Stimulated activated naive CD8-positive, alpha-beta T cell treated with anti-CD3 and anti-CD28 coated beads, Interleukin-15, Interleukin-2, amounts not matched to agents 100 ng/mL and 50 ng/mL, for 24 hours (primary cell): ENCODE results near the gene MFAP3.
A peak's percentile ranks its signal among the peaks of the same experiment; 100 is the strongest.
"Not testable (repeated sequence)": the region's sequence is repeated elsewhere in the genome, so short reads cannot be mapped to it uniquely, and the experiment has no call there.

Experiments
- H3K27ac Mint-ChIP-seq: one replicate; pipeline ENCODE4 v1.8.0; 2021; ENCODE audit warnings: mild to moderate bottlenecking, mixed read lengths
- H3K27me3 Mint-ChIP-seq: one replicate; pipeline ENCODE4 v1.8.0; 2021; ENCODE audit warnings: mixed read lengths
- H3K36me3 Mint-ChIP-seq: one replicate; pipeline ENCODE4 v1.8.0; 2021; ENCODE audit warnings: low read depth, mixed read lengths
- H3K4me1 Mint-ChIP-seq: one replicate; pipeline ENCODE4 v1.8.0; 2021; ENCODE audit warnings: low read depth, mixed read lengths
- H3K4me3 Mint-ChIP-seq: one replicate; pipeline ENCODE4 v1.8.0; 2021; ENCODE audit warnings: mild to moderate bottlenecking, mixed read lengths
- H3K9me3 Mint-ChIP-seq: one replicate; pipeline ENCODE4 v1.8.0; 2021; ENCODE audit warnings: mixed read lengths

Gene MFAP3

GRCh38 chr5:154038707-154039457 is at the start of gene MFAP3, which contains the start of gene FAM114A2:
MFAP3 (plus strand) TSS chr5:154038967; CDS start chr5:154049723, 10,756 bp downstream.
FAM114A2 (minus strand) TSS chr5:154038910; CDS start chr5:154034953, 3,957 bp downstream.
- H3K27ac Mint-ChIP-seq = peak within 1 kb of the TSS; percentile 94

DNA sequence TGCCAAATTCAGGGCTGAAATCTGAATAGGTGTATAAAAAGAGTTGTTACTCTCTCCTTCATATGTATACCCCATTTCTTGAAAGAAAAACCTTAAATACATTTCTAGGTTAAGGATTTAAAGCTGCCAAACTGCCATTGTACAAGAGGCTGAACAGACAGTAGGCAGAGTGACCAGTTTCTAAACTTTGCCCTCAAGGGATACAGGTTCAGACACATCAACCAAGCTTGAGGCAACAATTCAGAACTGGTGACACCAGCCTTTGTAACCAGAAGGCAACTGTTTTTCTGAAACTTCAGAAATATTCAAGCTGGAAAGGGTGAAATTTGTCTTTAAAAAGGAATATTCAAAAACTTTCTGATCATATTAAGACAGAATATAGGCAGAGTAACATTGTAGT is 47.6 kb upstream of the MFAP3 start:
- Mint-ChIP-seq H3K27me3 (no peaks in the 10 kb centered on the region), H3K27ac (no peak overlapping the region), H3K4me3 (no peak overlapping the region), H3K36me3 (peaks cover 22% of the 10 kb centered on the region), H3K9me3 (no peaks in the 10 kb centered on the region), H3K4me1 (no peaks in the 10 kb centered on the region)

More at GRCh38 chr5:154038707-154039457, at the start of gene MFAP3, which contains the start of gene FAM114A2:
- Mint-ChIP-seq H3K4me3 (peak within 1 kb of the TSS; percentile 95), H3K9me3 (no peaks in the 10 kb centered on the region), H3K27me3 (no peaks in the 10 kb centered on the region), H3K36me3 (peaks cover 13% of the 10 kb centered on the region), H3K4me1 (peaks cover 73% of the 10 kb centered on the region)

- H3K9me3 Mint-ChIP-seq = no peaks in the 10 kb centered on the region
- H3K36me3 Mint-ChIP-seq = peaks cover 56% of the 10 kb centered on the region
- no peaks in the 10 kb centered on the region for H3K4me1 Mint-ChIP-seq
- H3K27me3 Mint-ChIP-seq = no peaks in the 10 kb centered on the region
- H3K4me3 Mint-ChIP-seq = no peak overlapping the region
- H3K27ac Mint-ChIP-seq = no peak overlapping the region
Measured at GRCh38 chr5:153998010-153998409, 40.8 kb upstream of the MFAP3 start.

DNA sequence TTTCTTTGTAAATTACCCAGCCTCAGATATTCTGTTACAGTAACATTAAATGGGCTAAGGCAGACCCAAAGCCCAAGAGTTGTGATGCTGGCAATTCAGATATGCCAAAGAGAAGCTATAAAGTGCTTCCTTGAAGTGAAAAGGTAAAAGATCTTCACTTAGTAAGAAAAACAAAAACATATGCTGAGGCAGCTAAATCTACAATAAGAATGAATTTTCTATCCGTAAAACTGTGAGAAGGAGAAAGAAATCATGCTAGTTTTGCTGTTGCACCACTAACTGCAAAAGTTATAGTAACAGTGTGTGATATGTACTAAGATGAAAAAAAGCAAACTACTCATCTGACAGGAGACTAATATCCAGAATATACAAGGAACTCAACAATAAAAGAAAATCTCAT is 40.0 kb upstream of the MFAP3 start:
- Mint-ChIP-seq H3K27ac (no peak overlapping the region), H3K9me3 (no peaks in the 10 kb centered on the region), H3K27me3 (no peaks in the 10 kb centered on the region), H3K4me1 (no peaks in the 10 kb centered on the region), H3K4me3 (no peak overlapping the region), H3K36me3 (peaks cover 52% of the 10 kb centered on the region)

GRCh38 chr5:153999995-154000394 is 38.8 kb upstream of the MFAP3 start:
- Mint-ChIP-seq H3K27me3 (no peaks in the 10 kb centered on the region), H3K4me1 (no peaks in the 10 kb centered on the region), H3K4me3 (no peak overlapping the region), H3K9me3 (no peaks in the 10 kb centered on the region), H3K27ac (no peak overlapping the region), H3K36me3 (peaks cover 52% of the 10 kb centered on the region)

GRCh38 chr5:154000703-154001102 is 38.1 kb upstream of the MFAP3 start:
- Mint-ChIP-seq H3K9me3 (no peaks in the 10 kb centered on the region), H3K4me1 (no peaks in the 10 kb centered on the region), H3K27ac (no peak overlapping the region), H3K27me3 (no peaks in the 10 kb centered on the region), H3K4me3 (no peak overlapping the region), H3K36me3 (peaks cover 50% of the 10 kb centered on the region)

DNA sequence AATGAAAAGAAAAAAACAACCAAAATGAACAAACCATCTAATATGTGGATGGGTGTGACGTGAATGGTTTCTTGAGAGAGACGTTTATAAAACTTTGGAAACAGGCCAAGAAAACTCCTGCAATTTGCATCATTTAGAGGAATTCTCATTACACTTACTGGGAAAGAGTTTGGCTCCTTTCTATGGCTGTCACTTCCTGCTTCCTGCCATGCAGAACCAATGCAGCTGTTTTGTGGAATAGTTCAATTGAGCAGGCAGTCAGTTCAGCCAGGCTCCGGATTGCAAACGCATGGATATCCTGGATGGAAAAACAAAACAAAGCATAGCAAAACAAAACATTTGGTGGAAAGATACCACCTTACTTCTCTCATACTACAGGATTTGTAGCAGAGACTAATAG is 36.7 kb upstream of the MFAP3 start:
- no peak overlapping the region for H3K27ac Mint-ChIP-seq
- H3K9me3 Mint-ChIP-seq = no peaks in the 10 kb centered on the region
- no peaks in the 10 kb centered on the region for H3K27me3 Mint-ChIP-seq
- no peaks in the 10 kb centered on the region for H3K4me1 Mint-ChIP-seq
- no peak overlapping the region for H3K4me3 Mint-ChIP-seq
- peaks cover 47% of the 10 kb centered on the region for H3K36me3 Mint-ChIP-seq

DNA sequence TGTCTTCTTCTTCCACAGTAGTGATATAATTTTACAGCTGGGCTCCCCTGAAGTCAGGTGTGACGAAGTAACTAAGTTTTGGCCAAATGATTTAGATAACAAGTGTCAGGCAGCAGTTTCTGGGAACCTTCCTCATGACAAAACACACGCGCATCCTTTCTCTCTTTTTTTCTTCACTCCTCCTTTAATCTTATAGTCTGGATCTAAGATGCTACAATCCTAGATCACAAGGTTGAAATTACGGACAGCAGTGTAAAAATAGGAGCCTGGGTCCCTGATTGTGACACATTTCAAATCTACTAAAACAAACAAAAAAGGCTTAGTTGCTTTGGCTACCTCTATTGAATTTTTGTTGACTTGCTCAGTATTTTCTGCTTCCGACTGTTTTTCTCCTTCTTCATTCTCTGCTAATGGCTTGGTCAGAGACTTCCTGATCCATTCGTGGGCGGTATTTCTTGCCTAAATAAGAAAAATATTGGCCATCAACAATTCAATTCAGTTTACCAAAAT is 36.2 kb upstream of the MFAP3 start:
- H3K27ac Mint-ChIP-seq = no peak overlapping the region
- no peaks in the 10 kb centered on the region for H3K27me3 Mint-ChIP-seq
- H3K4me3 Mint-ChIP-seq = no peak overlapping the region
- H3K36me3 Mint-ChIP-seq = peaks cover 43% of the 10 kb centered on the region
- no peaks in the 10 kb centered on the region for H3K9me3 Mint-ChIP-seq
- H3K4me1 Mint-ChIP-seq = no peaks in the 10 kb centered on the region

- no peaks in the 10 kb centered on the region for H3K9me3 Mint-ChIP-seq
- no peak overlapping the region for H3K27ac Mint-ChIP-seq
- no peak overlapping the region for H3K4me3 Mint-ChIP-seq
- H3K27me3 Mint-ChIP-seq = no peaks in the 10 kb centered on the region
- no peaks in the 10 kb centered on the region for H3K4me1 Mint-ChIP-seq
- H3K36me3 Mint-ChIP-seq = peaks cover 28% of the 10 kb centered on the region
Measured at GRCh38 chr5:154005648-154006047, 33.1 kb upstream of the MFAP3 start.

DNA sequence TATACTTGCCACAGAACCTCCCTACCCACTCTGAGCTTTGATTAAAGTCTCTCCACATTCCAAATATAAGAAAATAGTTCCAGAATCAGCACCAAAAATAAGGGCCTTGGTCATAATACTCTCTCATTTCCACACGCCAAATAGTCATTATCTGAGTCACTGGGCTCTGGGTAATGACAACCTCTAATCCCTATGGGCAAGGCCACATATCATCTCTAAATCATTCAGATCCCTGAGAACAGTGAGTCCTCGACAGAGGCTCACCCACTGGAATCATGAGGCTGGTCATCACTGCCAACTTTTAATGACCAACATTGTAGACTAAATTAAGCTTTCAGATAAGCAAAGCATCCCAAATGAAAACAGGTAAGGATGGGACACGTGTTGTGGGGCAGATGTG is 28.1 kb upstream of the MFAP3 start:
- no peak overlapping the region for H3K4me3 Mint-ChIP-seq
- no peaks in the 10 kb centered on the region for H3K27me3 Mint-ChIP-seq
- peaks cover 30% of the 10 kb centered on the region for H3K36me3 Mint-ChIP-seq
- no peak overlapping the region for H3K27ac Mint-ChIP-seq
- no peaks in the 10 kb centered on the region for H3K9me3 Mint-ChIP-seq
- no peaks in the 10 kb centered on the region for H3K4me1 Mint-ChIP-seq

DNA sequence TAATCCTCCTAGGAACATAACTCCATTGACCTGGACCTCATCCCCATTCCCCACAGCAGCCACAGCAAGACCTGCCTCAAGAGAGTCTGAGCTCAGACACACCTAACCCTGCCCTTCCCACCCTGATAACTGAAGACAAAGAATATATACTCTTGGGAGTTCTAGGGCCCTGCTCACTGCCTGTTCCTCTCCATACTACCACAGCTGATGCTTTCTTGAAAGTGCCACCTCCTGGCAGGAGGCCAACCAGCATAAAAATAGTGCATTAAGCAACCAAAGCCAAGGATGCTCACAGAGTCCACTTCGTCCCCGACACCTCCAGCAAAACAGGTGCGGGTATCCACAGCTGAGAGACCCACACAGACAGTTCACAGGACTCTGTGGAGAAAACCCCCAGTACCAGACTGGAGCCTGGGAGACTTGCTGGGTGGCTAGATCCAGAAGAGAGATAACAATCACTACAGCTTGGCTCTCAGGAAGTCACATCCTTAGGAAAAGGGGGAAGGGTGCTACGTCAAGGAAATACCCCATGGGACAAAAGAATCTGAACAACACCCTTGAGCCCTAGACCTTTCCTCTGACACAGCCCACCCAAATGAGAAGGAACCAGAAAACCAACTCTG is 23.6 kb upstream of the MFAP3 start:
- Mint-ChIP-seq H3K9me3 (no peaks in the 10 kb centered on the region), H3K27me3 (no peaks in the 10 kb centered on the region), H3K36me3 (peaks cover 54% of the 10 kb centered on the region), H3K4me1 (no peaks in the 10 kb centered on the region), H3K27ac (no peak overlapping the region), H3K4me3 (no peak overlapping the region)

DNA sequence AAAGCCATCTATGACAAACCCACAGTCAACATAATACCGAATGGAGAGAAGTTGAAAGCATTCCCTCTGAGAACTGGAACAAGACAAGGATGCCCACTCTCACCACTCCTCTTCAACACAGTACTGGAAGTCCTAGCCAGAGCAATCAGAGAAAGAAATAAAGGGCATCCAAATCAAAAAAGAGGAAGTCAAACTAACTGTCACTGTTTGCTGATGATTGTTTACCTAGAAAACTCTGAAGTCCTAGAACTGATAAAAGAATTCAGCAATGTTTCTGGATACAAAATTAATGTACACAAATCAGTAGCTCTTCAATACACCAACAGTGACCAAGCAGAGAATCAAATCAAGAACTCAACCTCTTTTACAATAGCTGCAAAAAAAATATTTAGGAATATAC is 19.8 kb upstream of the MFAP3 start:
- not testable (repeated sequence) for H3K27me3 Mint-ChIP-seq, H3K4me3 Mint-ChIP-seq, H3K27ac Mint-ChIP-seq, H3K4me1 Mint-ChIP-seq, H3K9me3 Mint-ChIP-seq
- peaks cover 78% of the 10 kb centered on the region for H3K36me3 Mint-ChIP-seq

- no peak overlapping the region for H3K4me3 Mint-ChIP-seq
- no peak overlapping the region for H3K27ac Mint-ChIP-seq
- no peaks in the 10 kb centered on the region for H3K9me3 Mint-ChIP-seq
- peaks cover 3% of the 10 kb centered on the region for H3K4me1 Mint-ChIP-seq
- no peaks in the 10 kb centered on the region for H3K27me3 Mint-ChIP-seq
- H3K36me3 Mint-ChIP-seq = peaks cover 48% of the 10 kb centered on the region
Measured at GRCh38 chr5:154025951-154026350, 12.8 kb upstream of the MFAP3 start.

GRCh38 chr5:154031937-154032489 is 6.8 kb upstream of the MFAP3 start:
- Mint-ChIP-seq H3K9me3 (no peaks in the 10 kb centered on the region), H3K36me3 (peaks cover 42% of the 10 kb centered on the region), H3K27ac (peak overlapping the region; percentile 26), H3K4me1 (peaks cover 25% of the 10 kb centered on the region), H3K27me3 (no peaks in the 10 kb centered on the region), H3K4me3 (no peak overlapping the region)

DNA sequence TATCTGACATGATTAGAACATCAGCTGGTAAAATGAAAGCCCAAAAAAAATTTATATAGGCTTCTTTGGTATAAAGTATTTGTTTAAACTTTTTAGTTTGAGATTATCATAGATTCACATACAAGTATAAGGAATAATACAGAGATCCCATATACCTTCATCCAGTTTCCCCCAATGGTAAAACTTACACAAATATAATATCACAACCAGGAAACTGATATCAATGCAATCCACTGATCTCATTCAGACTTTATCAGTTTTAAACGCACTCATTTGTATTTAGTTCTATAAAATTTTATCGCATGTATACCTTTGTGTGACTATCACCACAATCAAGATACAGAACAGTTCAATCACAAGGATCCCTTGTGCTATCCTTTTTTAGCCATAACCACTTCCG is 3.8 kb upstream of the MFAP3 start:
- Mint-ChIP-seq H3K27ac (no peak overlapping the region), H3K27me3 (no peaks in the 10 kb centered on the region), H3K4me1 (peaks cover 47% of the 10 kb centered on the region), H3K36me3 (peaks cover 38% of the 10 kb centered on the region), H3K9me3 (no peaks in the 10 kb centered on the region), H3K4me3 (no peak overlapping the region)
